K562 (cell line): ENCODE measurements around the gene RNF150. TPM values are rescaled to one million over a fixed set of nuclear protein-coding genes. Genes with fewer than 3 reads are reported as not detected.

ENCODE experiments used
- ATAC-seq: fragments of 200-7000 bp; cut with Tn5 transposase; 3 replicates; pipeline ENCODE4 v1.9.1; 2020; ENCODE audit warnings: moderate library complexity
- BruUV-seq: library from RNA; stranded (reverse); fragments of 400-500 nt; replicated peaks from 2 replicates; lab custom pipeline; 2021; lab: Mats Ljungman, UMichigan
- CTCF ChIA-PET: fragments of 300-600 bp; formaldehyde crosslinking; extraction: SDS; loops from one replicate; lab custom pipeline; 2021; ENCODE audit warnings: low intra/inter-chr PET ratio; lab: Yijun Ruan, JAX
- POLR2A ChIA-PET: fragments of 300-600, 350-650 bp; sonication (Branson Sonifier 250); formaldehyde crosslinking; extraction: SDS; loops from one replicate; lab custom pipeline; 2021; ENCODE audit warnings: antibody characterized with exemption, inconsistent platforms; lab: Yijun Ruan, JAX
- DNase-seq, 4 experiments: peaks; one replicate each; pipeline versions ENCODE4 v3.0.0 to v3.0.0-alpha.2; 2011 to 2018; ENCODE audit warnings: low spot score in 3 of 4, mixed read lengths in 3 of 4; ENCODE audit errors: extremely low read depth in 1 of 4
- FAIRE-seq: peaks from 2 replicates; lab custom pipeline; 2011; peaks lifted over from hg19 to GRCh38; lab: Jason Lieb, UNC
- H2AFZ ChIP-seq: 2 replicates; pipeline ENCODE4 v1.6.0; 2011; ENCODE audit warnings: low read depth, low read length, control low read depth, inconsistent platforms
- H3K27ac ChIP-seq: fragments of 200-600 bp; 3 replicates; pipeline ENCODE4 v1.8.0; 2011; ENCODE audit warnings: low read depth, mild to moderate bottlenecking, control low read depth, inconsistent platforms, low read length, moderate library complexity, mixed read lengths; ENCODE audit errors: extremely low read depth
- H3K27me3 ChIP-seq, 2 experiments: fragments of 300-600 bp in 1 of 2; 2 replicates in 1 of 2; 3 replicates in 1 of 2; pipeline versions ENCODE4 v1.6.0 to v1.8.0; 2011; ENCODE audit warnings: inconsistent platforms in 2 of 2, low read length in 2 of 2, mild to moderate bottlenecking in 1 of 2, mixed read lengths in 1 of 2, moderate library complexity in 1 of 2; ENCODE audit not compliant: control insufficient read depth in 2 of 2, insufficient read depth in 2 of 2
- H3K36me3 ChIP-seq: fragments of 300-600 bp; 3 replicates; pipeline ENCODE4 v1.8.0; 2011; ENCODE audit warnings: mild to moderate bottlenecking, low read length, inconsistent platforms; ENCODE audit not compliant: control insufficient read depth, insufficient read depth
- H3K4me1 ChIP-seq, 2 experiments: fragments of 200-600 bp in 1 of 2; replicated peaks in 1 of 2; 2 replicates in 1 of 2; 3 replicates in 1 of 2; pipeline versions ENCODE4 v1.5.1 to v1.8.0; 2011; ENCODE audit warnings: inconsistent platforms in 2 of 2, low read length in 2 of 2, mild to moderate bottlenecking in 1 of 2, mixed read lengths in 1 of 2, moderate library complexity in 1 of 2; ENCODE audit not compliant: control insufficient read depth in 2 of 2, insufficient read depth in 2 of 2
- H3K4me2 ChIP-seq: 2 replicates; pipeline ENCODE4 v1.6.1; 2011; ENCODE audit warnings: low read length, control low read depth, inconsistent platforms, mixed read lengths; ENCODE audit not compliant: insufficient read depth
- H3K4me3 ChIP-seq: fragments of 200-600 bp; sonication (generic), shearing (Covaris generic); 2 replicates; pipeline ENCODE4 v1.5.1; 2016; ENCODE audit warnings: control low read depth, inconsistent platforms
- H3K79me2 ChIP-seq: fragments of 200-600 bp; 3 replicates; pipeline ENCODE4 v1.8.0; 2011; ENCODE audit warnings: low read length, inconsistent platforms; ENCODE audit not compliant: control insufficient read depth, insufficient read depth
- H3K9ac ChIP-seq, 2 experiments: 2 replicates each; pipeline versions ENCODE4 v1.6.0 to v1.6.1; 2011; ENCODE audit warnings: low read depth in 2 of 2, low read length in 2 of 2, control low read depth in 1 of 2, inconsistent platforms in 1 of 2, mild to moderate bottlenecking in 1 of 2, mixed read lengths in 1 of 2; ENCODE audit not compliant: insufficient read depth in 1 of 2
- H3K9me1 ChIP-seq: one replicate; pipeline ENCODE4 v1.6.0; 2011; ENCODE audit warnings: inconsistent platforms, mild to moderate bottlenecking, low read length, moderate library complexity; ENCODE audit not compliant: control insufficient read depth, insufficient read depth
- H3K9me3 ChIP-seq: replicated peaks from 2 replicates; pipeline ENCODE4 v1.5.1; 2011; ENCODE audit warnings: low read depth, low read length, inconsistent platforms; ENCODE audit not compliant: control insufficient read depth, insufficient read depth
- H4K20me1 ChIP-seq: replicated peaks from 2 replicates; pipeline ENCODE4 v1.6.1; 2011; ENCODE audit warnings: low read length, inconsistent platforms, mixed read lengths; ENCODE audit not compliant: control insufficient read depth, insufficient read depth
- E2F4 ChIP-seq: sonication (generic); formaldehyde crosslinking; IDR thresholded peaks from 2 replicates; pipeline ENCODE4 v1.8.0; 2022; ENCODE audit warnings: mild to moderate bottlenecking, low read depth, missing genetic modification reagents
- GABPB1 ChIP-seq: sonication (generic); formaldehyde crosslinking; IDR thresholded peaks from 2 replicates; pipeline ENCODE4 v1.8.0; 2022; ENCODE audit warnings: mild to moderate bottlenecking, missing genetic modification reagents
- MTA2 ChIP-seq: fragments of 450-650 bp; IDR thresholded peaks from 2 replicates; pipeline ENCODE4 v1.6.1; 2016; ENCODE audit warnings: low read depth
- NR2C1 ChIP-seq, 2 experiments: fragments of 450-650 bp; IDR thresholded peaks; 2 replicates each; pipeline ENCODE4 v1.6.1; 2017; ENCODE audit warnings: mild to moderate bottlenecking in 2 of 2, antibody characterized with exemption in 1 of 2, inconsistent platforms in 1 of 2, missing compliant biosample characterization in 1 of 2, missing genetic modification characterization in 1 of 2
- NRF1 ChIP-seq, 2 experiments: fragments of 450-650 bp; IDR thresholded peaks in 1 of 2; conservative IDR thresholded peaks in 1 of 2; 2 replicates each; pipeline ENCODE4 v1.6.1; 2014; ENCODE audit warnings: mild to moderate bottlenecking in 2 of 2
- OTX1 ChIP-seq: fragments of 450-650 bp; formaldehyde crosslinking; IDR thresholded peaks from 2 replicates; pipeline ENCODE4 v1.4.0; 2022; ENCODE audit warnings: mild to moderate bottlenecking
- POLR2AphosphoS5 ChIP-seq: IDR thresholded peaks from 2 replicates; pipeline ENCODE4 v1.6.1; 2011; ENCODE audit warnings: mild to moderate bottlenecking, low read depth, low read length, moderate library complexity; ENCODE audit not compliant: control insufficient read depth, insufficient read depth
- RAD51 ChIP-seq: fragments of 450-650 bp; IDR thresholded peaks from 2 replicates; pipeline ENCODE4 v1.7.1; 2016; ENCODE audit warnings: low read depth, mild to moderate bottlenecking, borderline replicate concordance
- RFX5 ChIP-seq: IDR thresholded peaks from 2 replicates; pipeline ENCODE4 v1.6.1; 2011; ENCODE audit warnings: low read depth, mild to moderate bottlenecking, improper control_type of control experiment, low read length
- SIN3B ChIP-seq: fragments of 450-650 bp; IDR thresholded peaks from 2 replicates; pipeline ENCODE4 v1.6.1; 2017; ENCODE audit warnings: low read depth, mild to moderate bottlenecking, moderate library complexity
- XRCC5 ChIP-seq: fragments of 200-400 bp; formaldehyde crosslinking; IDR thresholded peaks from 2 replicates; pipeline ENCODE4 v1.6.1; 2017; ENCODE audit warnings: low read depth, mild to moderate bottlenecking, low read length
- ZBTB5 ChIP-seq: fragments of 450-650 bp; IDR thresholded peaks from 2 replicates; pipeline ENCODE4 v1.6.1; 2017; ENCODE audit warnings: antibody characterized with exemption
- WGBS: fragments of 100-300 bp; shearing (Covaris generic); methylation state at CpG from one replicate; pipeline ENCODE4 v1.1.6; 2016; ENCODE audit warnings: low coverage, mixed read lengths; ENCODE audit not compliant: insufficient coverage; ENCODE audit errors: missing lambda C conversion rate; 5-methylcytosine and 5-hydroxymethylcytosine counted together
- in situ Hi-C: fragments of 300-500 bp; cut with MboI; formaldehyde crosslinking; loops from 4 replicates; pipeline ENCODE4 v1.15.0; 2018; ENCODE audit warnings: inconsistent platforms, mixed read lengths
- intact Hi-C: fragments of 100-400 bp; cut with micrococcal nuclease; formaldehyde crosslinking; loops from 2 replicates; pipeline ENCODE4 v1.14.2; 2022
- polyA plus RNA-seq, 8 experiments: library from polyadenylated mRNA; depleted of rRNA in 4 of 8; stranded (reverse) in 5 of 8; unstranded in 3 of 8; fragments of >200 nt; fragmentation: Nextera tagmentation in 2 of 8; fragmentation: Illumina TruSeq in 1 of 8; extraction: Ambion mirVana in 2 of 8; extraction: Trizol in 1 of 8; gene quantifications; 2 replicates each; pipeline versions ENCODE4 v1.2.1 to v1.2.3, GENCODE V29; 2011 to 2014; ENCODE audit warnings: inconsistent platforms in 1 of 8, missing spikeins in 1 of 8
- total RNA-seq, 7 experiments: library from RNA; depleted of rRNA in 6 of 7; stranded (reverse); fragments of >200 nt in 6 of 7; fragmentation: Illumina TruSeq in 2 of 7; extraction: Trizol in 2 of 7; gene quantifications; 2 replicates each; pipeline versions ENCODE4 v1.2.1 to v1.2.3, GENCODE V29; 2011 to 2021; ENCODE audit warnings: low replicate concordance in 1 of 7
- TF ChIP-seq, protein P1 (sequence below): IDR thresholded peaks from 2 replicates; pipeline ENCODE4 v1.6.1; 2016; ENCODE audit warnings: missing genetic modification characterization, missing compliant biosample characterization

Gene RNF150
- total and polyA plus RNA-seq, 9 of the 15 experiments (the other 6 are each of a cell fraction or from before 2014, with no cell fraction given), result 0.09 TPM; not detected in 8

GRCh38 chr4:141036786-141037185 is 96.5 kb downstream of the RNF150 start:
- ChIA-PET CTCF (no interaction called here), POLR2A (no interaction called here)
- Histone ChIP-seq H3K27me3 (no peaks in the 10 kb centered on the region), H3K27ac (no peak overlapping the region), H2AFZ (no peak overlapping the region), H3K4me2 (no peak overlapping the region), H3K4me3 (no peak overlapping the region), H3K79me2 (no peaks in the 10 kb centered on the region), H4K20me1 (no peaks in the 10 kb centered on the region), H3K4me1 (no peaks in the 10 kb centered on the region), H3K36me3 (no peaks in the 10 kb centered on the region), H3K9me1 (no peaks in the 10 kb centered on the region), H3K9me3 (no peaks in the 10 kb centered on the region), H3K9ac (no peak overlapping the region)
- 0% methylated on average over 2 of the region's 2 CpGs for WGBS
- DNase-seq (no peak), FAIRE-seq (no peak), ATAC-seq (no peak)
- intact Hi-C loops, result no loop called here
- BruUV-seq, result no TSS peak
- in situ Hi-C loops, result no loop called here
- TF ChIP-seq NR2C1 (IDR thresholded peaks at IDR 0.05), result no peak
- no peak for TF ChIP-seq NR2C1 (tag; IDR thresholded peaks at IDR 0.05)
- TF ChIP-seq RFX5, result no peak
- no peak for TF ChIP-seq MTA2

- H4K20me1 ChIP-seq, result no peaks in the 10 kb centered on the region
- H3K4me2 ChIP-seq, result no peak overlapping the region
- no peaks in the 10 kb centered on the region for H3K79me2 ChIP-seq
- no peak overlapping the region for H3K27ac ChIP-seq
- H2AFZ ChIP-seq, result no peak overlapping the region
- in situ Hi-C loops (no loop called here), intact Hi-C loops (no loop called here)
- H3K27me3 ChIP-seq, result no peaks in the 10 kb centered on the region
- no peaks in the 10 kb centered on the region for H3K9me1 ChIP-seq
- no peak for ATAC-seq
- H3K4me1 ChIP-seq, result no peaks in the 10 kb centered on the region
- no TSS peak for BruUV-seq
- DNase-seq, result no peak
- no peaks in the 10 kb centered on the region for H3K9me3 ChIP-seq
- CTCF ChIA-PET, result no interaction called here
- H3K4me3 ChIP-seq, result no peak overlapping the region
- no peak overlapping the region for H3K9ac ChIP-seq
- POLR2A ChIA-PET, result no interaction called here
- no peak for FAIRE-seq
- H3K36me3 ChIP-seq, result no peaks in the 10 kb centered on the region
- TF ChIP-seq GABPB1 (CRISPR knock-in tag), result no peak
- TF ChIP-seq ZBTB5, result no peak
- TF ChIP-seq, protein P1, sequence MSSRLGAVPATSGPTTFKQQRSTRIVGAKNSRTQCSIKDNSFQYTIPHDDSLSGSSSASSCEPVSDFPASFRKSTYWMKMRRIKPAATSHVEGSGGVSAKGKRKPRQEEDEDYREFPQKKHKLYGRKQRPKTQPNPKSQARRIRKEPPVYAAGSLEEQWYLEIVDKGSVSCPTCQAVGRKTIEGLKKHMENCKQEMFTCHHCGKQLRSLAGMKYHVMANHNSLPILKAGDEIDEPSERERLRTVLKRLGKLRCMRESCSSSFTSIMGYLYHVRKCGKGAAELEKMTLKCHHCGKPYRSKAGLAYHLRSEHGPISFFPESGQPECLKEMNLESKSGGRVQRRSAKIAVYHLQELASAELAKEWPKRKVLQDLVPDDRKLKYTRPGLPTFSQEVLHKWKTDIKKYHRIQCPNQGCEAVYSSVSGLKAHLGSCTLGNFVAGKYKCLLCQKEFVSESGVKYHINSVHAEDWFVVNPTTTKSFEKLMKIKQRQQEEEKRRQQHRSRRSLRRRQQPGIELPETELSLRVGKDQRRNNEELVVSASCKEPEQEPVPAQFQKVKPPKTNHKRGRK (tag), result no peak
- TF ChIP-seq OTX1 (CRISPR knock-in tag), result no peak
- no peak for TF ChIP-seq E2F4 (CRISPR knock-in tag)
- no peak for TF ChIP-seq XRCC5
- no peak for TF ChIP-seq SIN3B
- TF ChIP-seq POLR2AphosphoS5, result no peak
- TF ChIP-seq NRF1 (conservative IDR thresholded peaks at IDR 0.05 in 1 of 2, IDR thresholded peaks at IDR 0.05 in 1 of 2), result no peak
- TF ChIP-seq RAD51, result no peak
Measured at GRCh38 chr4:141035920-141036319, 97.3 kb downstream of the RNF150 start.
